Measurements from ENCODE around the gene VPS4A.

GRCh38 chr16:69345923-69346322 lies 34.8 kb downstream of the VPS4A start:
- TF ChIP-seq CTCF (IDR thresholded peaks at IDR 0.05) (no peak), POLR2A (IDR thresholded peaks at IDR 0.05) (no peak)

Measured in prostate gland (tissue), 2 donors.